ENCODE data around the gene PTPRQ. TPM values are rescaled to one million over a fixed set of nuclear protein-coding genes. Genes with fewer than 3 reads are reported as not detected.

The PTPRQ gene
- total RNA-seq, 6 experiments from 2014 or later: 0.12 to 0.81 (median 0.22) TPM; not detected in 1

DNA sequence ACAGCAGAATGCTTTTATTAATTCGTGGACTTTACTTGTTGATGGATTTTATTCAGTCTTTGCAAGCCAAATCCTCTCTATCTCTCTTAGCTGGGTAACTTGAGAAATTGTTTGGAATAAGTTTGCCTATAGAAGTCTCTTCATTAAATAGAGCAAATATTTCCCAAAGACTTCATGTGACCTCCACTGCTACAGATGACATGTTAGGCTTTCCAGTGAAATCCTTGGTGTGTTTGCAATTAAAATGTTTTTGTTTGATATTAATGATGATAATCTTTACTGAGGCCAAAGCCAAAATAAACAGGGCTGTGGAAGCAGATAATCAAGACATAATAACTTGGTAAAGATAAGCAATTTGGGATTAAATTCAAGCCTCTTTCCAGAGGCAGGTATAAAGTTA, 267.8 kb downstream of the PTPRQ start:
- Histone ChIP-seq H3K4me3 (no peak overlapping the region), H3K27me3 (no peaks in the 10 kb centered on the region), H3K4me1 (no peaks in the 10 kb centered on the region), H3K36me3 (no peaks in the 10 kb centered on the region), H3K27ac (no peak overlapping the region), H3K9me3 (no peaks in the 10 kb centered on the region)
- DNase-seq (no peak), ATAC-seq (no peak)
- intact Hi-C loops (cut with DNase I): no loop called here
- WGBS (ENCODE audit: insufficient coverage, low coverage, low lambda C conversion rate, missing lambda C conversion rate): 73% methylated on average over 1 of the region's 1 CpG
- no peak for TF ChIP-seq POLR2A (IDR thresholded peaks at IDR 0.05)
- TF ChIP-seq CTCF (IDR thresholded peaks at IDR 0.05): no peak

DNA sequence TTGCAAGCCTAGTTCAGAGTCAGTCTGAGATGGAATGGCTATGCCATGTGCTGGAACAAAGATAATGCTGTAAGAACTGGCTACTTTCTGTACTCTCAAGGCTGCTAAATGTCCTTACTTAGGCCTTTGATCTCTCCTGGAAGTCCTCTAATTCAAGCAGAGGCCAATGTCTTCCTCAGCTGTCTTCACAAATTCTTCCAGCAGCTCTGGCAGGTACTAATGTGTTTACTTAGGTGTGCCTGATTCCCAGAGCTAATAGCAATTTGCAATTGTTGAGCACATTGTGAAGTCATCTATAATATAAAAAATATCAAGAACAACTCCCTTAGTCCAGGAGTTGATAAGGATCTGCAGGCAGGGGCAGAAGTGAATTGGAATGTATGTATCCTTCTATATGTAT, 268.8 kb downstream of the PTPRQ start:
- no peak for DNase-seq
- no peaks in the 10 kb centered on the region for H3K9me3 ChIP-seq
- no peak overlapping the region for H3K4me3 ChIP-seq
- intact Hi-C loops (cut with DNase I): no loop called here
- TF ChIP-seq POLR2A (IDR thresholded peaks at IDR 0.05) (no peak), CTCF (IDR thresholded peaks at IDR 0.05) (no peak)
- H3K27ac ChIP-seq: no peak overlapping the region
- no peak for ATAC-seq
- no peaks in the 10 kb centered on the region for H3K36me3 ChIP-seq
- no peaks in the 10 kb centered on the region for H3K4me1 ChIP-seq
- no peaks in the 10 kb centered on the region for H3K27me3 ChIP-seq

- TF ChIP-seq POLR2A (IDR thresholded peaks at IDR 0.05): no peak
- no peak for TF ChIP-seq CTCF (IDR thresholded peaks at IDR 0.05)
- no peak overlapping the region for H3K4me3 ChIP-seq
- no peak overlapping the region for H3K27ac ChIP-seq
- no peaks in the 10 kb centered on the region for H3K36me3 ChIP-seq
- no peaks in the 10 kb centered on the region for H3K9me3 ChIP-seq
- ATAC-seq: no peak
- H3K4me1 ChIP-seq: no peaks in the 10 kb centered on the region
- intact Hi-C loops (cut with DNase I): no loop called here
- 52% methylated on average over 4 of the region's 4 CpGs for WGBS (ENCODE audit: insufficient coverage, low coverage, low lambda C conversion rate, missing lambda C conversion rate)
- no peaks in the 10 kb centered on the region for H3K27me3 ChIP-seq
- no peak for DNase-seq
Measured at GRCh38 chr12:80713419-80713818, 269.4 kb downstream of the PTPRQ start.

GRCh38 chr12:80714055-80714454, 270.0 kb downstream of the PTPRQ start:
- peak; percentile 48 to 65 (median 56) for ATAC-seq
- H3K27ac ChIP-seq: no peak overlapping the region
- no peaks in the 10 kb centered on the region for H3K9me3 ChIP-seq
- H3K36me3 ChIP-seq: no peaks in the 10 kb centered on the region
- intact Hi-C loops (cut with DNase I): no loop called here
- H3K4me3 ChIP-seq: peak overlapping the region in 2 of 3 donors; percentile 6 to 18
- no peaks in the 10 kb centered on the region for H3K4me1 ChIP-seq
- H3K27me3 ChIP-seq: no peaks in the 10 kb centered on the region
- WGBS (ENCODE audit: insufficient coverage, low coverage, low lambda C conversion rate, missing lambda C conversion rate): 11% methylated on average over 16 of the region's 16 CpGs
- DNase-seq: peak in 2 of 3 donors; percentile 29 to 48
- TF ChIP-seq CTCF (IDR thresholded peaks at IDR 0.05): no peak
- TF ChIP-seq POLR2A (IDR thresholded peaks at IDR 0.05): no peak

DNA sequence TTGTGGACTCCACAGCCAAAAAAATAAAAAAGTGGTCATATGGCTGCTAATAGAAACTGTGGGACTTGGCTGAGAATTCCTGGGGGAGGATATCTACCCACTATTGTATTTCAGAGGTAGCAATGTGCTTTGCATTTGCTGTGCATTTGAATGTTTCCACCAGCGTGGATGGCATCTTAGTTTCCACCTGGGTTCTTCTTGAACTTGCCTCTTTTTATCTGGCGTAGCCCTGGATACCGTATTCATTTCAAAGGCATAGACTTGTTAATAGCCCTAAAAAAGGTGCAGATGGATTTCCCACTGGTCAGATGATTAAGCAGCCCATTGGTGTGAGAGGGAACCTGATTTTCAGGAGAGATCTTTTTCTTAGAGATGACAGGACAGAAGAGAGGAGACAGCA, 270.8 kb downstream of the PTPRQ start:
- TF ChIP-seq CTCF (IDR thresholded peaks at IDR 0.05): no peak
- no peak for TF ChIP-seq POLR2A (IDR thresholded peaks at IDR 0.05)
- Histone ChIP-seq H3K27me3 (no peaks in the 10 kb centered on the region), H3K4me1 (no peaks in the 10 kb centered on the region), H3K27ac (no peak overlapping the region), H3K36me3 (no peaks in the 10 kb centered on the region), H3K9me3 (no peaks in the 10 kb centered on the region), H3K4me3 (no peak overlapping the region)
- WGBS (ENCODE audit: insufficient coverage, low coverage, low lambda C conversion rate, missing lambda C conversion rate): 47% methylated on average over 3 of the region's 3 CpGs
- no peak for ATAC-seq
- DNase-seq: no peak
- intact Hi-C loops (cut with DNase I): no loop called here

Data from right lobe of liver (tissue), 6 donors.